Ovary (tissue), 9 donors: Measurements from ENCODE around the gene PPFIBP2. TPM values are rescaled to one million over a fixed set of nuclear protein-coding genes. Genes with fewer than 3 reads are reported as not detected.

Source experiments
- DNase-seq, 5 donors: peaks; one replicate each; pipeline ENCODE4 v3.0.0-alpha.2; 2019 to 2020
- H3K27ac ChIP-seq, 2 donors: fragments of 200-600 bp; one replicate each; pipeline versions ENCODE4 v1.5.1 to v1.8.0; 2019 to 2022
- H3K27me3 ChIP-seq: fragments of 200-600 bp; one replicate; pipeline ENCODE4 v1.8.0; 2022
- H3K36me3 ChIP-seq: fragments of 200-600 bp; sonication (generic); one replicate; pipeline ENCODE4 v1.5.1; 2019
- H3K4me1 ChIP-seq: one replicate; pipeline ENCODE4 v1.8.1; 2013; ENCODE audit warnings: mild to moderate bottlenecking, moderate library complexity; ENCODE audit not compliant: insufficient read depth
- H3K4me3 ChIP-seq: fragments of 200-600 bp; sonication (generic); one replicate; pipeline ENCODE4 v1.5.1; 2017
- H3K9me3 ChIP-seq, 2 donors: fragments of 200-600 bp in 1 of 2; sonication (generic) in 1 of 2; one replicate each; pipeline versions ENCODE4 v1.5.1 to v1.8.1; 2013 to 2019; ENCODE audit warnings: mild to moderate bottlenecking in 1 of 2, moderate library complexity in 1 of 2
- CTCF ChIP-seq, 3 donors: fragments of 450-650 bp in 2 of 3; fragments of 200-600 bp in 1 of 3; IDR thresholded peaks; one replicate each; pipeline versions ENCODE4 v1.5.1 to v1.8.0; 2016 to 2022; ENCODE audit warnings: antibody characterized with exemption in 3 of 3, mild to moderate bottlenecking in 1 of 3
- EP300 ChIP-seq: sonication (generic); formaldehyde crosslinking; IDR thresholded peaks from one replicate; pipeline ENCODE4 v1.6.1; 2017; ENCODE audit warnings: antibody characterized with exemption
- POLR2A ChIP-seq: fragments of 450-650 bp; IDR thresholded peaks from one replicate; pipeline ENCODE4 v1.6.1; 2017; ENCODE audit warnings: antibody characterized with exemption, mild to moderate bottlenecking, moderate library complexity
- WGBS, 3 donors: extraction: QIAGEN DNeasy Blood & Tissue Kit in 1 of 3; methylation state at CpG; one replicate each; pipeline versions ENCODE4 v1.1.5 to v1.1.7; 2013 to 2017; 5-methylcytosine and 5-hydroxymethylcytosine counted together
- intact Hi-C, 4 donors: fragments of 100-400 bp; cut with DNase I; formaldehyde crosslinking; loops; one replicate each; pipeline versions ENCODE4 v1.11.0 to v1.15.1; 2022 to 2023
- polyA plus RNA-seq, 2 donors: library from polyadenylated mRNA; stranded (reverse); fragments of 200-250 nt in 1 of 2; fragments of 350-450 nt in 1 of 2; fragmentation: Illumina TruSeq in 1 of 2; extraction: RNeasy Lipid Tissue Mini Kit (QIAGEN cat#74804) in 1 of 2; gene quantifications; one replicate each; pipeline ENCODE4 v1.2.3, GENCODE V29; 2013 to 2014
- total RNA-seq, 7 donors: library from RNA; depleted of rRNA in 2 of 7; stranded (reverse); fragments of >200 nt in 2 of 7; fragmentation: NEBNext Ultra II Directional in 3 of 7; extraction: Animal tissue kit (Norgen Biotek cat#: 25700) in 3 of 7; gene quantifications; one replicate each; pipeline versions ENCODE4 v1.1.0 to v1.2.4, GENCODE V29; 2016 to 2023
- donor health status: DM: no; HTN: no; CAD: no; lungs with moderate emphysema.
- donor health status: DM: no; HTN: no; CAD: no.
- donor health status: Bipolar disorder and iron deficiency.
- donor health status: DM: yes; HTN: yes; CAD: no.
- donor health status: DM: no; HTN: no; CAD: no.
- donor health status: DM: yes; HTN: yes; CAD: no.

Gene PPFIBP2
- total and polyA plus RNA-seq, 9 donors: 9.6 to 36.2 (median 20.7) TPM

DNA sequence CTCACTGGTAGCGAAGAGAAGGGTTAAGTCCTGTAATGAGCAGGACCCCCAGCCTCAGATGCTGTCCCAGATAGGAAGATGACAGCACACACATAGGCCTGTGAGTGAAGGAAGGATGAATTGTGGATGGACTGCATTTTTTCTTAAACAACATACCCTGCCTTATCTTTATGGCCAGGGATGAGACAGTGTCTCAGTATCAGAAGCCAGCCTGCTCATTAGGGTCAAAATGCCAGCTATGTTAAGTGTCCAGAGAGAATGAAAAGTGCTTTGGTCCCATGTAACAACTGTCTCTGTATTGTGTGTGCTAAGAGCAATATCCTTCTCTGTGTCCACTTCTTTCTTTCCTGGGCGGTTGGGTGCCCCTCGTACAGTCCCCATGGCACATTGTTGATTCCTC lies 30.2 kb downstream of the PPFIBP2 start:
- no peak overlapping the region for H3K27ac ChIP-seq
- intact Hi-C loops: no loop called here
- no peak overlapping the region for H3K4me3 ChIP-seq
- TF ChIP-seq POLR2A (no peak), EP300 (no peak), CTCF (IDR thresholded peaks at IDR 0.05) (no peak)
- DNase-seq: no peak
- H3K27me3 ChIP-seq: no peaks in the 10 kb centered on the region
- H3K9me3 ChIP-seq: no peaks in the 10 kb centered on the region
- H3K4me1 ChIP-seq: no peaks in the 10 kb centered on the region
- H3K36me3 ChIP-seq: no peaks in the 10 kb centered on the region
- WGBS, 3 donors: 96 to 98% (median 97%) methylated on average over 3 of the region's 3 CpGs

- 83 to 87% (median 84%) methylated on average over 4 of the region's 4 CpGs for WGBS, 3 donors
- Histone ChIP-seq H3K36me3 (no peaks in the 10 kb centered on the region), H3K4me3 (no peak overlapping the region), H3K27me3 (no peaks in the 10 kb centered on the region), H3K4me1 (no peaks in the 10 kb centered on the region), H3K27ac (no peak overlapping the region), H3K9me3 (no peaks in the 10 kb centered on the region)
- TF ChIP-seq POLR2A (no peak), CTCF (IDR thresholded peaks at IDR 0.05) (no peak), EP300 (no peak)
- DNase-seq: no peak
- intact Hi-C loops: loop anchor here in 1 of 4 donors (1.0 kb wide), 1 partner anchor 35 kb away; no protein-coding TSS in a partner anchor
Observed at GRCh38 chr11:7545611-7546010, 31.8 kb downstream of the PPFIBP2 start.

DNA sequence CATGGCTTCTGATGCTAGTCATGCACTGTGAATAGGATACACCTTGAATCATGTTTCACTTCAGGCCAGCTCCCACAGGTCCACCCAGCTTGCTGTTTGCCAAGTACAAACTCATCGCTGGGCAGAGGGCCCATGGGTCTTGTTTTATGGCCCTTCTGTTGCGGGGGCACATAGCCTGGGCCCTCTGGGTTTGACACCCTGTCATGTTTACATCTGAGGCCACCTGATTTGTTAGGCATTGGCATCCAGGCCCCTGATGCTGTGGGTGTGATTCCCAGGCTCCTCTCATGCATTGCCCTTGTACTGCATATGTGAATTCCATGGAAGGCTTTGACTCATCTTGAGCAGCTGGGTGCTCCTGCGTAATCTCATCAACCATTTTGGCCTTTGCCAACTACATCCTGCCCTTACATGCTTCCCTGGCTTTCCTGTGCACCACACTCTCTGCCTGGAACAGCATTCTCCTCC lies 32.6 kb downstream of the PPFIBP2 start:
- intact Hi-C loops: no loop called here
- 80 to 94% (median 93%) methylated on average over 3 of the region's 3 CpGs for WGBS, 3 donors
- no peaks in the 10 kb centered on the region for H3K9me3 ChIP-seq
- H3K4me1 ChIP-seq: no peaks in the 10 kb centered on the region
- DNase-seq: no peak
- H3K4me3 ChIP-seq: no peak overlapping the region
- H3K36me3 ChIP-seq: no peaks in the 10 kb centered on the region
- no peak overlapping the region for H3K27ac ChIP-seq
- no peak for TF ChIP-seq EP300
- TF ChIP-seq POLR2A: no peak
- TF ChIP-seq CTCF (IDR thresholded peaks at IDR 0.05): no peak
- no peaks in the 10 kb centered on the region for H3K27me3 ChIP-seq

GRCh38 chr11:7547687-7548086 lies 33.9 kb downstream of the PPFIBP2 start:
- Histone ChIP-seq H3K27ac (no peak overlapping the region), H3K27me3 (no peaks in the 10 kb centered on the region), H3K9me3 (no peaks in the 10 kb centered on the region), H3K36me3 (no peaks in the 10 kb centered on the region), H3K4me1 (no peaks in the 10 kb centered on the region), H3K4me3 (no peak overlapping the region)
- TF ChIP-seq EP300 (no peak), CTCF (IDR thresholded peaks at IDR 0.05) (no peak), POLR2A (no peak)
- DNase-seq: no peak
- WGBS, 3 donors: 60 to 72% (median 65%) methylated on average over 4 of the region's 4 CpGs
- intact Hi-C loops: no loop called here
